Neural progenitor cell (in vitro differentiated cells): ENCODE results near the gene VWA8. TPM values are rescaled to one million over a fixed set of nuclear protein-coding genes. Genes with fewer than 3 reads are reported as not detected.

Experiments used
- DNase-seq: peaks from one replicate; pipeline ENCODE4 v3.0.0-alpha.2; 2016; ENCODE audit warnings: low spot score
- H2AFZ ChIP-seq: fragments of 200-600 bp; sonication (generic); replicated peaks from 2 replicates; pipeline ENCODE4 v1.6.1; 2016; ENCODE audit warnings: antibody characterized with exemption
- H3F3A ChIP-seq: fragments of 200-600 bp; sonication (generic); 2 replicates; pipeline ENCODE4 v1.6.1; 2016; ENCODE audit warnings: antibody characterized with exemption, low read depth
- H3K27ac ChIP-seq: fragments of 200-600 bp; sonication (generic); 2 replicates; pipeline ENCODE4 v1.5.1; 2016; ENCODE audit warnings: mild to moderate bottlenecking
- H3K27me3 ChIP-seq: fragments of 200-600 bp; sonication (generic); 2 replicates; pipeline ENCODE4 v1.6.1; 2016; ENCODE audit warnings: mild to moderate bottlenecking, moderate library complexity
- H3K36me3 ChIP-seq: fragments of 200-600 bp; sonication (generic); 2 replicates; pipeline ENCODE4 v1.5.1; 2016
- H3K4me1 ChIP-seq: fragments of 200-600 bp; sonication (generic); 2 replicates; pipeline ENCODE4 v1.6.1; 2016; ENCODE audit warnings: mixed run types
- H3K4me2 ChIP-seq: fragments of 200-600 bp; sonication (generic); 2 replicates; pipeline ENCODE4 v1.6.1; 2016
- H3K4me3 ChIP-seq: fragments of 200-600 bp; sonication (generic); 2 replicates; pipeline ENCODE4 v1.5.1; 2016
- H3K79me2 ChIP-seq: fragments of 200-600 bp; sonication (generic); 2 replicates; pipeline ENCODE4 v1.6.1; 2016; ENCODE audit warnings: low read depth
- H3K9ac ChIP-seq: fragments of 200-600 bp; sonication (generic); 2 replicates; pipeline ENCODE4 v1.6.1; 2016
- H3K9me3 ChIP-seq: fragments of 200-600 bp; sonication (generic); 2 replicates; pipeline ENCODE4 v1.5.1; 2016; ENCODE audit warnings: low read depth
- H4K20me1 ChIP-seq: fragments of 200-600 bp; sonication (generic); 2 replicates; pipeline ENCODE4 v1.6.1; 2016; ENCODE audit warnings: low read depth
- H3K27ac Mint-ChIP-seq: 3 replicates; pipeline ENCODE4 v1.8.0; 2021; ENCODE audit warnings: mixed read lengths
- H3K27me3 Mint-ChIP-seq: 2 replicates; pipeline ENCODE4 v1.8.0; 2022; ENCODE audit warnings: low read depth, mild to moderate bottlenecking, inconsistent platforms, moderate library complexity, mixed read lengths; ENCODE audit not compliant: insufficient read depth
- H3K36me3 Mint-ChIP-seq: 3 replicates; pipeline ENCODE4 v1.8.0; 2021; ENCODE audit warnings: mixed read lengths
- H3K4me1 Mint-ChIP-seq: 3 replicates; pipeline ENCODE4 v1.8.0; 2021; ENCODE audit warnings: mixed read lengths
- H3K4me3 Mint-ChIP-seq: 3 replicates; pipeline ENCODE4 v1.8.0; 2021; ENCODE audit warnings: mild to moderate bottlenecking, moderate library complexity, mixed read lengths
- H3K9me3 Mint-ChIP-seq: 3 replicates; pipeline ENCODE4 v1.8.0; 2020; ENCODE audit warnings: mixed read lengths
- EZH2 ChIP-seq: fragments of 200-600 bp; sonication (generic); IDR thresholded peaks from 2 replicates; pipeline ENCODE4 v1.6.1; 2017; ENCODE audit warnings: antibody characterized with exemption, mild to moderate bottlenecking, moderate library complexity
- EZH2phosphoT487 ChIP-seq: fragments of 200-600 bp; sonication (generic); IDR thresholded peaks from 2 replicates; pipeline ENCODE4 v1.6.1; 2017; ENCODE audit warnings: antibody characterized with exemption
- total RNA-seq: library from RNA; depleted of rRNA; stranded (reverse); fragments of >200 nt; gene quantifications from 2 replicates; pipeline ENCODE4 v1.2.3, GENCODE V29; 2015; ENCODE audit warnings: low replicate concordance
- TF ChIP-seq, protein P1 (sequence below): fragments of 200-600 bp; sonication (generic); IDR thresholded peaks from 2 replicates; pipeline ENCODE4 v1.5.1; 2017; ENCODE audit warnings: antibody characterized with exemption, mild to moderate bottlenecking

The VWA8 gene
- total RNA-seq, 1 donor from 2014 or later: 12.6 TPM

GRCh38 chr13:41854758-41855157, 106.2 kb downstream of the VWA8 start:
- Histone ChIP-seq H3K4me1 (no peaks in the 10 kb centered on the region), H3K36me3 (peaks cover 7% of the 10 kb centered on the region), H3K79me2 (no peaks in the 10 kb centered on the region), H3F3A (no peaks in the 10 kb centered on the region), H3K9me3 (peaks cover 8% of the 10 kb centered on the region), H3K9ac (no peak overlapping the region), H3K27me3 (no peaks in the 10 kb centered on the region), H3K4me2 (no peak overlapping the region), H3K4me3 (no peak overlapping the region), H2AFZ (no peak overlapping the region), H4K20me1 (no peaks in the 10 kb centered on the region), H3K27ac (no peak overlapping the region)
- DNase-seq: no peak
- no peaks in the 10 kb centered on the region for H3K4me1 Mint-ChIP-seq
- no peak overlapping the region for H3K4me3 Mint-ChIP-seq
- H3K36me3 Mint-ChIP-seq: peaks cover 15% of the 10 kb centered on the region
- no peak overlapping the region for H3K27ac Mint-ChIP-seq
- no peaks in the 10 kb centered on the region for H3K9me3 Mint-ChIP-seq
- H3K27me3 Mint-ChIP-seq: peaks cover 2% of the 10 kb centered on the region
- TF ChIP-seq, protein P1, sequence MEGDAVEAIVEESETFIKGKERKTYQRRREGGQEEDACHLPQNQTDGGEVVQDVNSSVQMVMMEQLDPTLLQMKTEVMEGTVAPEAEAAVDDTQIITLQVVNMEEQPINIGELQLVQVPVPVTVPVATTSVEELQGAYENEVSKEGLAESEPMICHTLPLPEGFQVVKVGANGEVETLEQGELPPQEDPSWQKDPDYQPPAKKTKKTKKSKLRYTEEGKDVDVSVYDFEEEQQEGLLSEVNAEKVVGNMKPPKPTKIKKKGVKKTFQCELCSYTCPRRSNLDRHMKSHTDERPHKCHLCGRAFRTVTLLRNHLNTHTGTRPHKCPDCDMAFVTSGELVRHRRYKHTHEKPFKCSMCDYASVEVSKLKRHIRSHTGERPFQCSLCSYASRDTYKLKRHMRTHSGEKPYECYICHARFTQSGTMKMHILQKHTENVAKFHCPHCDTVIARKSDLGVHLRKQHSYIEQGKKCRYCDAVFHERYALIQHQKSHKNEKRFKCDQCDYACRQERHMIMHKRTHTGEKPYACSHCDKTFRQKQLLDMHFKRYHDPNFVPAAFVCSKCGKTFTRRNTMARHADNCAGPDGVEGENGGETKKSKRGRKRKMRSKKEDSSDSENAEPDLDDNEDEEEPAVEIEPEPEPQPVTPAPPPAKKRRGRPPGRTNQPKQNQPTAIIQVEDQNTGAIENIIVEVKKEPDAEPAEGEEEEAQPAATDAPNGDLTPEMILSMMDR: no peak
- TF ChIP-seq EZH2: no peak
- TF ChIP-seq EZH2phosphoT487: no peak

- TF ChIP-seq EZH2phosphoT487 (no peak), EZH2 (no peak)
- TF ChIP-seq, protein P1: no peak
- Mint-ChIP-seq H3K4me1 (no peaks in the 10 kb centered on the region), H3K4me3 (no peak overlapping the region), H3K27me3 (peaks cover 2% of the 10 kb centered on the region), H3K27ac (no peak overlapping the region), H3K36me3 (peaks cover 17% of the 10 kb centered on the region), H3K9me3 (no peaks in the 10 kb centered on the region)
- Histone ChIP-seq H3K79me2 (no peaks in the 10 kb centered on the region), H4K20me1 (no peaks in the 10 kb centered on the region), H3K4me3 (no peak overlapping the region), H3K27ac (no peak overlapping the region), H3K36me3 (peaks cover 7% of the 10 kb centered on the region), H3F3A (no peaks in the 10 kb centered on the region), H3K9me3 (peaks cover 8% of the 10 kb centered on the region), H2AFZ (no peak overlapping the region), H3K4me2 (no peak overlapping the region), H3K9ac (no peak overlapping the region), H3K27me3 (no peaks in the 10 kb centered on the region), H3K4me1 (no peaks in the 10 kb centered on the region)
- no peak for DNase-seq
Measured at GRCh38 chr13:41851351-41851750, 109.6 kb downstream of the VWA8 start.

DNA sequence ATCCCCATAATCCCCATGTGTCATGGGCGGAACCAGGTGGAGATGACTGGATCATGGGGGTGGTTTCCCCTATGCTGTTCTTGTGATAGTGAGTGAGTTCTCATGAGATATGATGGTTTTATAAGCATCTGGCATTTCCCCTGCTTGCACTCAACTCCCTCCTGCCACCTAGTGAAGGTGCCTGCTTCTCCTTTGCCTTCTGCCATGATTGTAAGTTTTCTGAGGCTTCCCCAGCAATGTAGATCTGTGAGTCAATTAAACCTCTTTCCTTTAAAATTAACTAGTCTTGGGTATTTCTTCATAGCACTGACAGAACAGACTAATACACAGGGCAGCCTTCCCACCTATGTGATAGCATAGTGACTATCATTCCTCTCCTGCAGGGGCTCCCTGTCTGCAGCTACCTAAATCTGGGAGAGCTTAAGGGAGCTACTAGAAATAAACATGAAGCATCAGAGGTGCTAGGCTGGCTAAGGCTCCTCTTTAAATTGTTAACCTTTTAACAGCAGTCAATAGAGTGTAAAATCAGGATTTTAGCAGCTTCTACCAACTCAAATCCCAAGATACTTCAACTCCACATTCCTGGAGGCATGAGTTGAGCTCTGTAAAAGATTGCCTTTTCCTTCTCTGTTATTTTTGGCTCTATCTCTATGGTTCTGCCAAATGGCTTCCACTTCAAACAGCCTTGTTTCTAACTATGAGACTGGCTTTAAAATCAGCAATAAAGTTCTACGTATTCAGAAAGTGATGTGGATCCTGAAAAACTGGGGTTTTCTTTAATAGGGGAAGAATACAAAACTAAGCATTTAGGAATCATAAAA, 112.3 kb downstream of the VWA8 start:
- no peaks in the 10 kb centered on the region for H3K79me2 ChIP-seq
- H3K4me2 ChIP-seq: no peak overlapping the region
- Mint-ChIP-seq H3K27ac (no peak overlapping the region), H3K27me3 (peaks cover 2% of the 10 kb centered on the region), H3K4me3 (no peak overlapping the region), H3K36me3 (peaks cover 16% of the 10 kb centered on the region), H3K4me1 (no peaks in the 10 kb centered on the region), H3K9me3 (no peaks in the 10 kb centered on the region)
- H2AFZ ChIP-seq: no peak overlapping the region
- no peaks in the 10 kb centered on the region for H3K27me3 ChIP-seq
- TF ChIP-seq, protein P1: peak; percentile 20
- no peak for TF ChIP-seq EZH2
- DNase-seq: no peak
- peaks cover 8% of the 10 kb centered on the region for H3K9me3 ChIP-seq
- H3K27ac ChIP-seq: peak overlapping the region; percentile 23
- peaks cover 6% of the 10 kb centered on the region for H3K36me3 ChIP-seq
- H3K9ac ChIP-seq: no peak overlapping the region
- no peaks in the 10 kb centered on the region for H3K4me1 ChIP-seq
- no peak overlapping the region for H3K4me3 ChIP-seq
- H3F3A ChIP-seq: no peaks in the 10 kb centered on the region
- no peaks in the 10 kb centered on the region for H4K20me1 ChIP-seq
